Lower leg skin (tissue), 3 donors: Measurements from ENCODE around the gene SASH1.

Source experiments
- POLR2A ChIP-seq, 2 donors: fragments of 450-650 bp; IDR thresholded peaks; one replicate each; pipeline ENCODE4 v1.6.1; 2016 to 2017; ENCODE audit warnings: antibody characterized with exemption in 2 of 2, mild to moderate bottlenecking in 1 of 2, moderate library complexity in 1 of 2
- TF ChIP-seq, protein P1 (sequence below), 3 donors: fragments of 450-650 bp; IDR thresholded peaks; one replicate each; pipeline ENCODE4 v1.5.1; 2016; ENCODE audit warnings: antibody characterized with exemption in 3 of 3, mild to moderate bottlenecking in 3 of 3, moderate library complexity in 2 of 3

DNA sequence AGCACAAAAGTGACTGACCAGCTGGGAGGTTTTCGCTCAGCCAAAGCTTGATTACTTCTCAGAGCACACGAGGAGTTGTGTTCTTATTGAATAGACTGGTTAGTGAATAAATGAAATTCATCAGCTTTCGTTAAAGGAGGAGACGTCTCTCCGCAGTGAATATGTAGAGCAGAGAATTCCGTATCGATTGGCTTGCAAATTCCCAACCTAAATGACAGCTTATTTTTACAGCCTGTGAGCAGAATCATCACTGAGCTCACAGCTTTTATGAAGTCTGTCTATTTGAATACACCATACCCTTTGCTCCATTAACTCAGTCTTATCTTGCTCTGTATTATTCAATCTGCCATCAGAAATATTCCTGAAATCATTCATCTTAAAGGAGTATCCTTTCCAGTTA, 192.7 kb downstream of the SASH1 start:
- no peak for TF ChIP-seq POLR2A (IDR thresholded peaks at IDR 0.05)
- TF ChIP-seq, protein P1, sequence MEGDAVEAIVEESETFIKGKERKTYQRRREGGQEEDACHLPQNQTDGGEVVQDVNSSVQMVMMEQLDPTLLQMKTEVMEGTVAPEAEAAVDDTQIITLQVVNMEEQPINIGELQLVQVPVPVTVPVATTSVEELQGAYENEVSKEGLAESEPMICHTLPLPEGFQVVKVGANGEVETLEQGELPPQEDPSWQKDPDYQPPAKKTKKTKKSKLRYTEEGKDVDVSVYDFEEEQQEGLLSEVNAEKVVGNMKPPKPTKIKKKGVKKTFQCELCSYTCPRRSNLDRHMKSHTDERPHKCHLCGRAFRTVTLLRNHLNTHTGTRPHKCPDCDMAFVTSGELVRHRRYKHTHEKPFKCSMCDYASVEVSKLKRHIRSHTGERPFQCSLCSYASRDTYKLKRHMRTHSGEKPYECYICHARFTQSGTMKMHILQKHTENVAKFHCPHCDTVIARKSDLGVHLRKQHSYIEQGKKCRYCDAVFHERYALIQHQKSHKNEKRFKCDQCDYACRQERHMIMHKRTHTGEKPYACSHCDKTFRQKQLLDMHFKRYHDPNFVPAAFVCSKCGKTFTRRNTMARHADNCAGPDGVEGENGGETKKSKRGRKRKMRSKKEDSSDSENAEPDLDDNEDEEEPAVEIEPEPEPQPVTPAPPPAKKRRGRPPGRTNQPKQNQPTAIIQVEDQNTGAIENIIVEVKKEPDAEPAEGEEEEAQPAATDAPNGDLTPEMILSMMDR (IDR thresholded peaks at IDR 0.05), result no peak
